Subcutaneous abdominal adipose tissue (tissue), 5 donors: Measurements from ENCODE around the gene P2RX5.
A peak's percentile ranks its signal among the peaks of the same experiment; 100 is the strongest.
"Not testable (repeated sequence)": the region's sequence is repeated elsewhere in the genome, so short reads cannot be mapped to it uniquely, and the experiment has no call there.

Experiments
- H3K27ac ChIP-seq: one replicate; pipeline ENCODE4 v1.7.0; 2013; ENCODE audit warnings: low read depth, mild to moderate bottlenecking, inconsistent platforms, low read length, moderate library complexity
- H3K27me3 ChIP-seq, 5 donors: one replicate each; pipeline ENCODE4 v1.7.0; 2013; ENCODE audit warnings: low read length in 5 of 5, inconsistent platforms in 1 of 5; ENCODE audit not compliant: control insufficient read depth in 5 of 5, insufficient read depth in 4 of 5
- H3K36me3 ChIP-seq, 5 donors: one replicate each; pipeline ENCODE4 v1.7.0; 2013; ENCODE audit warnings: low read length in 5 of 5; ENCODE audit not compliant: control insufficient read depth in 5 of 5, insufficient read depth in 5 of 5
- H3K4me1 ChIP-seq, 5 donors: one replicate each; pipeline ENCODE4 v1.7.0; 2013; ENCODE audit warnings: low read length in 5 of 5, mild to moderate bottlenecking in 3 of 5, moderate library complexity in 1 of 5; ENCODE audit not compliant: control insufficient read depth in 5 of 5, insufficient read depth in 5 of 5
- H3K4me3 ChIP-seq, 5 donors: one replicate each; pipeline ENCODE4 v1.7.0; 2013; ENCODE audit warnings: low read length in 5 of 5, low read depth in 1 of 5
- H3K9ac ChIP-seq, 5 donors: one replicate each; pipeline ENCODE4 v1.7.0; 2013; ENCODE audit warnings: low read length in 5 of 5, mild to moderate bottlenecking in 4 of 5, moderate library complexity in 3 of 5
- H3K9me3 ChIP-seq, 5 donors: one replicate each; pipeline ENCODE4 v1.7.0; 2013; ENCODE audit warnings: low read length in 5 of 5; ENCODE audit not compliant: control insufficient read depth in 5 of 5
- donor health status: healthy.
- donor health status: healthy.
- donor health status: healthy.
- donor health status: healthy.
- donor health status: healthy.

Gene P2RX5

GRCh38 chr17:3730881-3731429 is 35.0 kb upstream of the P2RX5 start:
- H3K4me3 ChIP-seq, result peak overlapping the region in 1 of 5 donors; percentile 9
- no peaks in the 10 kb centered on the region for H3K36me3 ChIP-seq
- H3K9ac ChIP-seq, result no peak overlapping the region
- no peaks in the 10 kb centered on the region for H3K9me3 ChIP-seq
- peaks cover 0 to 3% (median 0%) of the 10 kb centered on the region in 5 donors for H3K27me3 ChIP-seq
- H3K4me1 ChIP-seq, result peaks cover 0 to 7% (median 2%) of the 10 kb centered on the region in 5 donors
- no peak overlapping the region for H3K27ac ChIP-seq

- no peak overlapping the region for H3K27ac ChIP-seq
- peaks cover 0 to 7% (median 2%) of the 10 kb centered on the region in 5 donors for H3K4me1 ChIP-seq
- H3K9ac ChIP-seq, result no peak overlapping the region
- H3K27me3 ChIP-seq, result peaks cover 0 to 3% (median 0%) of the 10 kb centered on the region in 5 donors
- no peaks in the 10 kb centered on the region for H3K36me3 ChIP-seq
- H3K9me3 ChIP-seq, result no peaks in the 10 kb centered on the region
- no peak overlapping the region for H3K4me3 ChIP-seq
Measured at GRCh38 chr17:3729881-3730280, 33.9 kb upstream of the P2RX5 start.

- not testable (repeated sequence) for H3K9ac ChIP-seq, H3K27me3 ChIP-seq, H3K27ac ChIP-seq, H3K36me3 ChIP-seq, H3K9me3 ChIP-seq, H3K4me3 ChIP-seq
- H3K4me1 ChIP-seq, result peaks cover 2 to 21% (median 14%) of the 10 kb centered on the region in 5 donors
Measured at GRCh38 chr17:3728099-3728498, 32.1 kb upstream of the P2RX5 start.

- Histone ChIP-seq H3K27me3 (peaks cover 0 to under 1% (median 0%) of the 10 kb centered on the region in 5 donors), H3K4me3 (no peak overlapping the region), H3K4me1 (peaks cover 8 to 31% (median 23%) of the 10 kb centered on the region in 5 donors), H3K9ac (no peak overlapping the region), H3K9me3 (no peaks in the 10 kb centered on the region), H3K27ac (no peak overlapping the region), H3K36me3 (no peaks in the 10 kb centered on the region)
Measured at GRCh38 chr17:3727041-3727440, 31.1 kb upstream of the P2RX5 start.

GRCh38 chr17:3724378-3725077 is 28.6 kb upstream of the P2RX5 start:
- H3K27ac ChIP-seq, result no peak overlapping the region
- no peaks in the 10 kb centered on the region for H3K9me3 ChIP-seq
- peak overlapping the region; percentile 26 to 99 (median 94) for H3K9ac ChIP-seq
- peak overlapping the region in 4 of 5 donors; percentile 75 to 97 (median 96) for H3K4me3 ChIP-seq
- no peaks in the 10 kb centered on the region for H3K27me3 ChIP-seq
- peaks cover 0 to 6% (median 2%) of the 10 kb centered on the region in 5 donors for H3K36me3 ChIP-seq
- peaks cover 8 to 34% (median 32%) of the 10 kb centered on the region in 5 donors for H3K4me1 ChIP-seq

GRCh38 chr17:3723556-3724377 is 27.8 kb upstream of the P2RX5 start, which contains the start of gene HASPIN:
Gene HASPIN, plus strand, starts transcription at chr17:3723903. Its CDS starts 33 bp downstream, at chr17:3723936.
- peaks cover 8 to 39% (median 34%) of the 10 kb centered on the region in 5 donors for H3K4me1 ChIP-seq
- peak within 1 kb of the TSS; percentile 75 to 97 (median 96) for H3K4me3 ChIP-seq
- H3K9me3 ChIP-seq, result no peaks in the 10 kb centered on the region
- no peaks in the 10 kb centered on the region for H3K27me3 ChIP-seq
- peak within 1 kb of the TSS; percentile 80 to 99 (median 98) for H3K9ac ChIP-seq
- H3K36me3 ChIP-seq, result peaks cover 0 to 6% (median 4%) of the 10 kb centered on the region in 5 donors
- peak within 1 kb of the TSS; percentile 92 for H3K27ac ChIP-seq

GRCh38 chr17:3723188-3723555 is 27.2 kb upstream of the P2RX5 start:
- peak overlapping the region; percentile 80 to 99 (median 98) for H3K9ac ChIP-seq
- H3K27ac ChIP-seq, result peak overlapping the region; percentile 92
- H3K9me3 ChIP-seq, result no peaks in the 10 kb centered on the region
- peaks cover 8 to 39% (median 34%) of the 10 kb centered on the region in 5 donors for H3K4me1 ChIP-seq
- H3K4me3 ChIP-seq, result peak overlapping the region; percentile 75 to 97 (median 96)
- no peaks in the 10 kb centered on the region for H3K27me3 ChIP-seq
- H3K36me3 ChIP-seq, result peaks cover 0 to 10% (median 9%) of the 10 kb centered on the region in 5 donors

- no peaks in the 10 kb centered on the region for H3K27me3 ChIP-seq
- H3K4me1 ChIP-seq, result peaks cover 8 to 39% (median 34%) of the 10 kb centered on the region in 5 donors
- peak overlapping the region; percentile 92 for H3K27ac ChIP-seq
- H3K9ac ChIP-seq, result peak overlapping the region; percentile 80 to 99 (median 98)
- peak overlapping the region; percentile 75 to 97 (median 96) for H3K4me3 ChIP-seq
- H3K9me3 ChIP-seq, result no peaks in the 10 kb centered on the region
- H3K36me3 ChIP-seq, result peaks cover 0 to 15% (median 14%) of the 10 kb centered on the region in 5 donors
Measured at GRCh38 chr17:3722716-3723115, 26.8 kb upstream of the P2RX5 start.

GRCh38 chr17:3719265-3719664 is 23.3 kb upstream of the P2RX5 start:
- Histone ChIP-seq H3K36me3 (peaks cover 16 to 48% (median 45%) of the 10 kb centered on the region in 5 donors), H3K27me3 (no peaks in the 10 kb centered on the region), H3K9me3 (no peaks in the 10 kb centered on the region), H3K9ac (no peak overlapping the region), H3K27ac (peak overlapping the region; percentile 54), H3K4me1 (peaks cover 8 to 34% (median 30%) of the 10 kb centered on the region in 5 donors), H3K4me3 (no peak overlapping the region)
